Lung microvascular endothelial cell (primary cell): Measurements from ENCODE around the gene SNRK. TPM values are rescaled to one million over a fixed set of nuclear protein-coding genes. Genes with fewer than 3 reads are reported as not detected.

Experiments used
- DNase-seq, 2 donors: peaks; one replicate each; pipeline versions ENCODE4 v3.0.0 to v3.0.0-alpha.2; 2010; ENCODE audit warnings: low read depth in 2 of 2
- total RNA-seq: library from RNA; depleted of rRNA; stranded (reverse); fragments of >200 nt; gene quantifications from 2 replicates; pipeline ENCODE4 v1.2.1, GENCODE V29; 2014

The SNRK gene
- total RNA-seq, 1 donor from 2014 or later = 108 TPM

DNA sequence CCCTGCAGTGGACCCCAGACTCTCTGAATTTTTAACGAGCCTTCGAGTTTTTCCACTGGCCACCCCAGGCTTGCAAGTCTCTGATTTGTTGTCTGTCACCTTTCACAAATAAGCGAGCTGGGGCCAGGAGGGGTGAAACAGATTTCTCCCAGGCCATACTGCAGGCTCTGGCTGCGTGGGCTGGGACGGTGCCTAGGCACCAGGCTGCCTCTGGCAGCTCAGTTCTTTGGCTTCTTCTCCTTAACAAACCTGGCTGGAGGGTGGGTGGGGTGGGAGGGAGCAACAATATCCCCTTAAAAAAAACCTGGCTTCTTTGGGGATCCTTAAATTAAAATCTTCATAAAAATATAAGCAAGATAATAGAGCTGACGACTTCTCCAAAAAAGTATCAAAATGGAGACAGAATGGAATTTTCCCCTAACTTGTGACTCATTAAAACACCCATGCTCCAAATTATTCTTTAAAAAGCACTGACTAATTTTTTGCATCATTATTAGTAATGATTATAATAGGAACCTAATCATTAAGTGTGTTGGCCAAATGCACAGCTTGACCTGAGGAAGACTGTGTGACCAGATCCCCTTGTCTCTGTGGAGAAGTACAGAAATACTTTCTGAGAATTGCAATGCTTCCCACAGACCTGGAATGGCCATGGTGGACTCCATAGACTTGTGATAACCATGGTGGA is 84.1 kb downstream of the SNRK start:
- no peak for DNase-seq

DNA sequence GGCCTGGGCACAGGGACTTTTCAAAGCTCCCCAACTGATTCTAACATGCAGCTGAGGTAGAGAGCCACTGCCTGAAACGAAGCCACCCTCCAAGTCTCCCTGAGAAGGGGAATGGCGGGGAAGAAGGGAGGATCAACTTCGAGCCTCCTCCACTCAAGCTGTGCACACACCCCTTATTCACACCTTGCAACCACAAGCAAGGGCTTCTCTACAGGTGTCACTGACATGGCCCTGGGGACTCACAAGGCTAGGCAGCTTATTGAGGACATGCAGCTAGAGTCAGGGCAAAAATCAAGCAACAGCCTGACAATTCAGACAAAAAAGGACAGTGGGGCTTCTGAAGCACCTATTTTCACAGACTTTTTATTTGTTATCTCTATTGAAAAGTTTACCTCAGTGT is 85.2 kb downstream of the SNRK start:
- no peak for DNase-seq

DNA sequence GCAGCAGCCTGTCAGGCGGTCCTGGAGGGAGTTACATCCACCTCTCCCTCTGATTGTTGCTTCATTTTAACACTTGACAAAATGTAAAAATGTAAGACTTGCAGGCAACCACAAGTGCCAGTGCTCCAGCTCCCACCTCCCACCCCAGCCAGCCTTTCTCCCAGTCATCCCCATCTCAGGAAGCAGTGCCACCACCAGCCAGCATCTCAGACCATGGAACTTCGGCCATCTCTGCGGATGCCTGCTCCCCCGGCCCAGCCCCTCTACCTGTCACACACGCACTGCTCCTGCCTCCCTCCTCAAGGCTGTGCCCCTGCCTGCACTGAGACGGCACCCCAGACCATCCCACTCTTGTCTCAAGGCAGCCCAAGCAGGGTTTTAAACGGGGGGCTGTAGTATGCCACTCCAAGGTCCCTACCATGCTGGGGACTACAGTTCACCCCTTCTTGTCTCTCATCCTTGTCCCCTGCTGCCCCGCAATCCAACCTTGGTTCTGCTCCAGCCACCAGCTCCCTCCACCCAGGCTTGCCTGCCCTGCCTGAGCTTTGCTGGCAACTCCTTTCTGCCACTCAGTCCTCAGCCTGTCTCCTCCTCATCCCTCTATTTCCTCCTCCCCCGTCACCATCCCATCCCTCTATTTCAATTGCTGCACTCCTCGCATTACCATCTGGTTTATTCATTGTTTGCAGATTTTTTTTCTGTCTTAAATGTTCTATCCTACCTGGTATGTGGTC is 85.8 kb downstream of the SNRK start:
- no peak for DNase-seq

DNA sequence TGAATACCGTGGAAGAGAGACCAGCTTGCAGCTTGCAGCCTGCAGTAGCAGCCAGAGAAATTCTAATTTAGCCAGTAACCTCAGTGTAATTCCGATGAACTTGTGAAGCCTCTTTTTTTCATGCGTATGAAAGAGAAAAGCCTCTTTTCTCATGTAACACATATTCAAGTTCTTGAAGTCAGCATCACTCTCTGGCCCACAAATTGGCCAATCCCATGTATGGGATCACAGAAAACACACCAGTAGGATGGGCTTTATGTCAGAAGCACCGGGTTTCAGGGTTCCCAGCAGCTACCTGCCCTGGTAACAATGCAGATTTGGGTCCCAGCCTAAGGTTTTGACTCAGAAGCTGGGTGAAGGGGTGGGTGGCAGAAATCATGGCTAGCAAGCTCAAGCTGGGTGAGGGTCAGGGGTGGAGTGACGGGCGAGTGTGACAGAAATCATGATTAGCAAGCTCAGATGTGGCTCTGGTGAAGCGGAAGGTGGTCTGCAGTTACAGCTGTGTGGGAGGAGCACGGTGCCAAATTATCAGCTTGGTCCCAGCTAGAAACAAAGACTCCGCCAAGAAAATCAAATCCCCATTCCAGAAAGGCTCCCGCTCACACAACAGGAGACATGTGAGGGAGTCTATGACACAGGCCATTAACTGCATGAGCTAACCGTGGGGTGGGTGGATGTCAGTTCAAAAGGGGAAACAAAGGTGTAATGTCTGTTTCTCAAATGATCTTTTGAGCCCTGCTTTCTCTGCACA is 86.6 kb downstream of the SNRK start:
- DNase-seq = no peak

DNA sequence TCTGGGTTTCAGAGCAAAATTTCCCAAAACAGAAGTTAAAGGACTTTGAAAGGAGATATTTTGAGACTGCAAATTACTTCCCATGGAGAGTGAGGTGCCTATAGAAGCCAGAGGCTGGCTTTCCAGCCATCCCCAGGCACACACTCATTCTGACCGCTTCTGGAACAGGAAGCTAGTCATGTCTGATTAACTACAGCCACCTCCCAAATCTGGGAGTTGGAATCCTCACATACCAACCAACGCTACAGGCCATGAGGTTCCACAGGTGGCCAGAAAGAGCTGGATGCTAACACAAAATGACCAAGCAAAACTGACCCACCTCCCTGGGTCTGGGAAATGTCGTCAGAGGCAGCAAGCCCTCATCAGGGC is 87.2 kb downstream of the SNRK start:
- DNase-seq = peak; percentile 21 to 69

DNA sequence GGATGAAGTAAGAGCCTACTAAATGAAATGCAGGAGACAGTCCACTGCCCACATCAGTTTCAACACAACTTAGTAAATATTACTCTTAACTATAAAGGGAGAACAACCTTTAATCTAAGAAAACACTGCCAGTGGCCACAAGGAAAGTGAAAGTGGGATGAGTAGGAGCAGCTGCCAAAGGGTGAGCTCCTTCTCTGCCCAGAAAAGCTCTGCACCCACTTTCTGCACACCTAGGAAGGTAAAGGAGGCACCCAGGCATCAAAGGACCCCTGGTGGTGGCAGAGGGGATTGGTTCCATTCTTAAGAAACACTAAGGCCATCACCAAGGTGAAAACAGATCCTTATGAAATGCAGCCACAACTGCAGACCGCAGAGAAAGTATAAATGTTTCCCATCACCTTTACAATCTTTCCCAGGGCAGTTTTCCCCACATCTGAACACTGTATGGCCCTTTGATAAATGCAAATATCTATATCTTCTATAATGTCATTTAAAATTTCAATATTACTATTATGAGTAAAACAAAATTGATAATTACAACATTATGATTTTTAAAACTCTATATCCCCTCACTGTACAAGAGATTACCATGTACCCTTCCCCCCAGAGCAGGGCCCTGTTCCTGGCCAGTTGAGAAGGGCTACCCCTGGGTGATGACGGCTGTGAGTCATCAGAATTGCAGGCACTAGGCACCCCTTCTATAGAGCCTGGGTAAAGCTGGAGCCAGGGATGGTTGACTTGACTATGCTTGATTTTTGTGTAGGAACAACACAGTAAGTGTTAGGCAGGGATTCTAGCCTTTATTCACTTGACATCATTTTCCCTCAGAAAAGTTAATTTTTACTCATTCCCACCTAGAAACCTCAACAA is 92.0 kb downstream of the SNRK start:
- peak in 1 of 2 donors; percentile 22 for DNase-seq

DNA sequence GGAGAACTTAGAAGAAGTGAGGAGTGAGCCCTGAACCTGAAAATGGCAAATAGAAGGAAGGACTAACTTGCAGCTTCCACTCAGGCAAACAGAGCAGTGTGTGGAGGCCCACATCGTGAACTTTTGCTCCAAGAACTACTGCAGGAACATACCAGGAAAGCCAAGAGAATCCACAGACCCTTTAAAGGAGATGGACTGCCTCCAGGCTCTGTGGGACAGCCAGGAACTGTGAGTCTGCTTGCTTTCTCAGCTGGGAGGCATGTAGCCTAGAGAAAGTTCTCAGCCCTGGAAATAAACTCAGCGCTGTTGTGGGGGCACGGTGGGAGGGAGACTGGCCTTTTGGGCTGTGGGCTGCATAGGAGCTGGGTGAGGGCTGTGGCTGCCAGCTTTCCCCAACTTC is 93.0 kb downstream of the SNRK start:
- no peak for DNase-seq

DNA sequence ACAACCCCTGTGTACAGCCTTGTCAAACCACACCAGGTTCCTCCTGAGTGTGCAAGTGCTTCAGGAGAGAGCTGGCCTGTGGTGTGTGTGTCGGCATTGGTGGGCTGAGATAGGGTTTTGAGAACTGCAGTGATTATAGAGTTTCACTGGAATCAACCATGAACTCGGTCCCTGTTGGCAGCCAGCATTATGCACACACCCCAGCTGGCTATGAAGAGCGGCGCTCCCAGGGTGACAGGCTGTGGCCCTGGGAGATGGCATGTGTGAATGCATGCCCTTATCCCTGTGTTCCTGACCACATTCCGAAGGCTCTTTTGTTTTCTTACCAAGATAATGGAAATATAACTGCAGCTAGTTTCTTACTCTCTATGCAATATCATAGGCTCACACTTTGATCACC is 101.8 kb downstream of the SNRK start:
- no peak for DNase-seq

DNA sequence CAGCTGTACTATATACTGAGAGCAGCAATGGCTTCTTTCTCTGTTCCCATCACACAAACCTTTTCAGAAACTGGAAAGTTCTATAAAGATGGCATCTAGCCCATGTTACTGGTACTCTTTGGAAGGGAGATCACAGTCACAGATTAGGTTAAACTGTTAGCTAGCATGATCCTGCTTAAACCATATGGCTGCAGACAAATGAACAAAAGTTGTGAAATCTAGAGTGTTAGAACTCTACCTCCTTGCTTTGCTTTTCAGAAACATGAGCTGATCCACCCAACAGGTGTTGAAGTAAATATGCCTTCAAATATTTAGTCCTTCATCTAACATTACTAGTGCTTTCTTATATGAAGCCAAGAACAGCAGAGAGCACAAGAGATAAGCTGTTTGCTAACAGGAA is 102.6 kb downstream of the SNRK start:
- DNase-seq = peak in 1 of 2 donors; percentile 37

DNA sequence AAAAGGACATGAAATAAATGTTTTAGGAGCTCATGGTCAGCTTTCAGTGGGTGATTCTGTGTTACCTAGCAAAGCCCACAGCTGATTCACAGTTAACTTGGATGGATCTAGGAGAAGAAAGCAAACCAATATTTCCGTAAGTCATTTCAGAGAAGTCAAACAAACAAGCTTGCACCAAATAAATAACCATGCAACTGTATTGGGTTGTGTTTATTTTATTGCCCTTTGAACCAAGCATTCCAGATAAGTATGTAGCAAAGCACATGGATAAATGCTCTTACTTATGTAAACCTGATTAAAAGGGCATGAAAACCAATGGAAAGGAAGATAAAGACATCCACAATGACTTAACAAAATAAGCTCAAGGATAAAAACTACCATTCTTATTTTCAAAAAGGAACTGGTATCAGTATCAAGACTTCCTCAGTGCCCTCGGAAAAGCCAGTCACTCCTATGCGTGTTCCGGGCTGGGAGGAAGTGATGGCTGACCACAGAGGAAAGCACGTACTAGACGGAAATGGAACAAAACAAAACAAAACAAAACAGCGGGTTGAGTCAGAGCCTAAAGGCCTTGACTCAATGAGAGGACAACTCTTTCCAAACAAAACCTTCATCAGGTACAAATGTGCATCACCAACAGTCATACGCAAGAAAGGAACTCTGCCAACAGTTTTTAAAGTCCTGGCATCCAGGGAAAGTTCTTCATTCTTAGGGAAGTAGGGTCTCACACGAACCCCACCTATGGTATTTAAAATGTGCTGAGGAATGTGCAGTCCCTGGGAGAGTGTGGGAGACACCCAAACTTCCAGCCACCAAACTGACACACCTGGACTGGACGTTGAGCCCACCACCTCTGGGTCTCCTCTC is 103.3 kb downstream of the SNRK start:
- peak; percentile 96 to 99 for DNase-seq

DNA sequence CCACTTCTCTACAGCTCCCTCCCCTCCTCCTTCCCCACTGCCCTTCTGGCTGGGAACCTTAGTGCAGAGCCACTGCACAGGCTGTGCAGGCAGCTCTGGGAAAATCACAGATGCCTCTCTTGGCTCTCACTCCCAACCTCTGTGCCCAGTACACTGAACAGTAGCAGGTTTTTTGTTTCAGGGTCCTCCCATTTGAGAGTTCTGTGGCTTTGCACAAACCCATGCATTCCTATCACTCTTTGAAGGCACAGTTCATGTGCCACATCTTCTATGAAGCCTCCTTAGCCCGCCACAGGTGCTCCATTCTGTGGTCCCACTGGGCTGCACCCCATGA is 103.9 kb downstream of the SNRK start:
- peak in 1 of 2 donors; percentile 75 for DNase-seq

DNA sequence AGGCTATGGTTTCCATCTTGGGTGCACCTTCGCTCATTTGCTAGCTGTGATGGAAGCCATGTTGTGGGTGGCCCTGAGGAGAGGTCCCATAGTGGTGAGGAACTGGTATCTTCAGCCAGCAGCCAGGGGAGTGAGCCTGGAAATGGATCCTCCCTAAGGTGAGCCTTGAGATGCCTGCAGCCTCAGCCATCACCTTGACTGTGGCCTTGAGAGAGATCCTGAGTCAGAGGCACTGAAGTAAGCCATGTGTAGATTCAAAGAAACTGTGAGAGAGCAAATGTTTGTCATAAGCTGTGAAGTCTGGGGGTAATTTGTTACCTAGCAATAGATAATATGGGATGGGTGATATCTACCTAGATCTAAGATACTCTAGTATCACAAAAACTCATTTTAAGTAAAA is 105.3 kb downstream of the SNRK start:
- no peak for DNase-seq

DNA sequence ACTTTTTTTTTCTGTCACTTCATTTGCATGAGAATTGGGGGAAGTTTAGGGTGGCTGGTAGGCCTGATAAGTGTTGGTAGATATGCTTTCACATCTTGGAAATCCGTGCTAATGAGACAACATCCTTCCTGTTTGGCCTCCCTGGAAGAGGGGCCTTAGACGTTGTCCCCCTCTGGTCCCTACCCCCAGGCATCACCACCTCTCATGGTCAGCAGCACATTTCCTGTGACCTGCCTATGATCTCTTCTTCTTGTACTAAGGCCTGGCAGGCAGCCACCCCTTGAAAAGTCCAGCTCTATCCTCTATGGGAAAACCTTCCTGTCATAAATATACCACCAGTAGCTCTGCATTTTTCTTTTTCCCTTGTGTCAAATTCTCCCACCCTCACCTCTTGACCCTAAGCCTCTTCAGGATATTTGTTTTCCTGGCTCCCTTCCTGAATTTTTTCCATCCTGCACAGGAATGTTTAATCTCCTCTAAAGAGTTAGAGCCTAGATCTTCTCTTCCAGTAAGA is 107.8 kb downstream of the SNRK start:
- peak; percentile 100 for DNase-seq

DNA sequence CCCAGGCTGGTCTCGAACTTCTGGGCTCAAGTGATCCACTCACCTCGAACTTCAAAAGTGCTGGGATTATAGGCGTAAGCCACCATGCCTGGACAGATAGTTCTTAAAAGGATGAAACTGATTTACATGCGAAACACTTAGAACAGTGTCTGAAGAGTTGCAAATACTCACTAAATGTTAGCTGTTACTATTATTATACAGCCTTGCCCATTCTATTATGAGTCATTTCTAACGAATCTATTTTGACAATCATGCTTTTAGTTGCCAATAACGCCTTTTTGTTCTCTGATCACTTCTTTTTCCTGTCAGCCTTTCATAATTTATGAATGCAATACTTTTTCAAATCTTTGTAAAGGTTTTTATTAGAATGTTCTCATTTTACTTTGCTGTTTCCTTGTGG is 112.7 kb downstream of the SNRK start:
- peak; percentile 57 to 65 for DNase-seq

DNA sequence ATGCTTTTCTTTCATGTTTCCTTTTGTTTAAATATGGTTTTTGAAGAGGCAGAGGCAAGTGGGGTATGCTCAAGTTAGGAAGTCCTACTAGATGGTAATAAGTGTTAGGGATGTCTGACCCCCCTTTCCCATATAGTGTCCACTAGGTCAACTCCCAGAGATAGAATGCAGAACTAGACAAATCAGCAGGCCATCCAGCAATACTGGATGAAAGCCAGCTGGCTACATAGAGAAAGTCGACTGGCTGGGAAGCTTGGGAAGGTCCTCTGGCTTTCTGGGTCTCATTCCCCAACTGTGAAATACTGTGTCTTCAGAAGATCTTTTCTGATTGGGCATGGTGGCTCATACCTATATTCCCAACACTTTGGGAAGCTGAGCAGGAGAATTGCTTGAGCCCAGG is 113.8 kb downstream of the SNRK start:
- DNase-seq = peak; percentile 31 to 77

Other genes with a start within 250 kb of the SNRK start
- 3.3 and 3.8 TPM in 2 replicates for gene POMGNT2, start 180.5 kb upstream of the SNRK start, total RNA-seq